Trophoblast cell (in vitro differentiated cells and primary cell): ENCODE data around the gene MS4A15.

ENCODE experiments used
- DNase-seq, 2 donors: peaks; one replicate each; pipeline ENCODE4 v3.0.0-alpha.2; 2016
- H2AFZ ChIP-seq: 2 replicates; pipeline ENCODE4 v1.6.1; 2013; ENCODE audit warnings: low read length, moderate library complexity, mild to moderate bottlenecking; ENCODE audit not compliant: insufficient read depth, poor library complexity
- H2AK5ac ChIP-seq: 2 replicates; pipeline ENCODE4 v1.6.1; 2013; ENCODE audit warnings: mild to moderate bottlenecking, low read length
- H2BK120ac ChIP-seq: 2 replicates; pipeline ENCODE4 v1.6.1; 2013; ENCODE audit warnings: low read length, mild to moderate bottlenecking, moderate library complexity; ENCODE audit not compliant: insufficient read depth, poor library complexity
- H2BK12ac ChIP-seq: 2 replicates; pipeline ENCODE4 v1.6.1; 2013; ENCODE audit warnings: mild to moderate bottlenecking, low read length, moderate library complexity
- H2BK5ac ChIP-seq: 2 replicates; pipeline ENCODE4 v1.6.1; 2013; ENCODE audit warnings: low read length, low read depth, moderate library complexity, mild to moderate bottlenecking; ENCODE audit not compliant: poor library complexity
- H3K14ac ChIP-seq: 2 replicates; pipeline ENCODE4 v1.6.1; 2013; ENCODE audit warnings: mild to moderate bottlenecking, low read length
- H3K18ac ChIP-seq: 2 replicates; pipeline ENCODE4 v1.6.1; 2013; ENCODE audit warnings: mild to moderate bottlenecking, low read length
- H3K23ac ChIP-seq: 2 replicates; pipeline ENCODE4 v1.6.1; 2013; ENCODE audit warnings: low read length
- H3K27ac ChIP-seq: 2 replicates; pipeline ENCODE4 v1.5.1; 2013; ENCODE audit warnings: low read depth, mild to moderate bottlenecking, inconsistent platforms, low read length, moderate library complexity
- H3K27me3 ChIP-seq: 2 replicates; pipeline ENCODE4 v1.6.1; 2013; ENCODE audit warnings: inconsistent platforms, mild to moderate bottlenecking, low read length, moderate library complexity; ENCODE audit not compliant: insufficient read depth
- H3K36me3 ChIP-seq, 2 experiments: 1 replicate in 1 of 2; 2 replicates in 1 of 2; pipeline ENCODE4 v1.6.1; 2013; ENCODE audit warnings: low read length in 2 of 2, mild to moderate bottlenecking in 2 of 2, moderate library complexity in 1 of 2; ENCODE audit not compliant: insufficient read depth in 2 of 2, control insufficient read depth in 1 of 2
- H3K4ac ChIP-seq: 2 replicates; pipeline ENCODE4 v1.6.1; 2013; ENCODE audit warnings: low read depth, mild to moderate bottlenecking, low read length, moderate library complexity
- H3K4me1 ChIP-seq, 2 experiments: 1 replicate in 1 of 2; 2 replicates in 1 of 2; pipeline ENCODE4 v1.6.1; 2013; ENCODE audit warnings: low read length in 2 of 2, mild to moderate bottlenecking in 2 of 2, moderate library complexity in 1 of 2; ENCODE audit not compliant: insufficient read depth in 2 of 2, control insufficient read depth in 1 of 2
- H3K4me2 ChIP-seq: 2 replicates; pipeline ENCODE4 v1.6.1; 2013; ENCODE audit warnings: inconsistent platforms, mild to moderate bottlenecking, low read length, moderate library complexity
- H3K4me3 ChIP-seq: 2 replicates; pipeline ENCODE4 v1.5.1; 2013; ENCODE audit warnings: mild to moderate bottlenecking, low read depth, low read length, inconsistent platforms
- H3K79me1 ChIP-seq: one replicate; pipeline ENCODE4 v1.6.1; 2013; ENCODE audit warnings: low read length
- H3K79me2 ChIP-seq: 2 replicates; pipeline ENCODE4 v1.6.1; 2013; ENCODE audit warnings: low read length, mild to moderate bottlenecking; ENCODE audit not compliant: control insufficient read depth, insufficient read depth, poor library complexity
- H3K9ac ChIP-seq: 2 replicates; pipeline ENCODE4 v1.6.1; 2013; ENCODE audit warnings: mild to moderate bottlenecking, low read length
- H3K9me3 ChIP-seq: 2 replicates; pipeline ENCODE4 v1.6.1; 2013; ENCODE audit warnings: low read depth, mild to moderate bottlenecking, control low read depth, inconsistent platforms, low read length; ENCODE audit not compliant: insufficient read depth
- H4K12ac ChIP-seq: 2 replicates; pipeline ENCODE4 v1.6.1; 2013; ENCODE audit warnings: low read depth, mild to moderate bottlenecking, low read length, moderate library complexity
- H4K8ac ChIP-seq: 2 replicates; pipeline ENCODE4 v1.6.1; 2013; ENCODE audit warnings: low read depth, mild to moderate bottlenecking, low read length, moderate library complexity
- H4K91ac ChIP-seq: one replicate; pipeline ENCODE4 v1.6.1; 2013; ENCODE audit warnings: low read depth, mild to moderate bottlenecking, low read length, moderate library complexity
- WGBS: extraction: QIAGEN DNeasy Blood & Tissue Kit; methylation state at CpG from one replicate; pipeline ENCODE4 v1.1.7; 2013; ENCODE audit warnings: missing lambda C conversion rate; ENCODE audit not compliant: insufficient read length, insufficient coverage; ENCODE audit errors: extremely low coverage; 5-methylcytosine and 5-hydroxymethylcytosine counted together

MS4A15 gene

GRCh38 chr11:60769811-60770210 is 13.1 kb downstream of the MS4A15 start:
- Histone ChIP-seq H2BK12ac (no peak overlapping the region), H2BK120ac (peak overlapping the region; percentile 38), H3K79me2 (no peaks in the 10 kb centered on the region), H3K23ac (no peak overlapping the region), H4K8ac (no peak overlapping the region), H3K9ac (no peak overlapping the region), H3K27me3 (no peaks in the 10 kb centered on the region), H4K12ac (no peak overlapping the region), H2AFZ (no peak overlapping the region), H3K4ac (no peak overlapping the region), H3K36me3 (no peaks in the 10 kb centered on the region), H2AK5ac (no peak overlapping the region), H3K9me3 (no peaks in the 10 kb centered on the region), H3K79me1 (peaks cover 3% of the 10 kb centered on the region), H3K4me2 (no peak overlapping the region), H3K14ac (peak overlapping the region; percentile 22), H3K4me1 (peaks cover 0 to 4% of the 10 kb centered on the region in 2 experiments), H3K27ac (no peak overlapping the region), H3K4me3 (no peak overlapping the region), H3K18ac (no peak overlapping the region), H2BK5ac (no peak overlapping the region), H4K91ac (no peak overlapping the region)
- DNase-seq, result peak in 1 of 2 donors; percentile 39
- no CpG with 5 or more reads among the region's 11 CpGs for WGBS

GRCh38 chr11:60771146-60771545 is 14.5 kb downstream of the MS4A15 start:
- Histone ChIP-seq H3K9me3 (no peaks in the 10 kb centered on the region), H3K27me3 (no peaks in the 10 kb centered on the region), H2BK12ac (no peak overlapping the region), H3K18ac (no peak overlapping the region), H4K91ac (no peak overlapping the region), H2BK5ac (no peak overlapping the region), H3K4me1 (peaks cover 1 to 2% of the 10 kb centered on the region in 2 experiments), H4K8ac (no peak overlapping the region), H3K4me2 (no peak overlapping the region), H3K4ac (no peak overlapping the region), H3K79me2 (no peaks in the 10 kb centered on the region), H3K23ac (no peak overlapping the region), H2AFZ (no peak overlapping the region), H3K27ac (no peak overlapping the region), H3K79me1 (peaks cover 5% of the 10 kb centered on the region), H3K9ac (no peak overlapping the region), H3K36me3 (no peaks in the 10 kb centered on the region), H3K14ac (no peak overlapping the region), H4K12ac (no peak overlapping the region), H2BK120ac (no peak overlapping the region), H3K4me3 (no peak overlapping the region), H2AK5ac (no peak overlapping the region)
- no peak for DNase-seq
- no CpG with 5 or more reads among the region's 4 CpGs for WGBS

- Histone ChIP-seq H3K4ac (no peak overlapping the region), H4K91ac (no peak overlapping the region), H3K9me3 (no peaks in the 10 kb centered on the region), H3K4me3 (no peak overlapping the region), H2AK5ac (no peak overlapping the region), H3K27ac (no peak overlapping the region), H3K23ac (no peak overlapping the region), H3K14ac (no peak overlapping the region), H2BK12ac (no peak overlapping the region), H3K79me1 (peaks cover 3% of the 10 kb centered on the region), H3K9ac (no peak overlapping the region), H3K79me2 (no peaks in the 10 kb centered on the region), H2AFZ (no peak overlapping the region), H3K18ac (no peak overlapping the region), H3K36me3 (no peaks in the 10 kb centered on the region), H3K27me3 (no peaks in the 10 kb centered on the region), H4K8ac (no peak overlapping the region), H3K4me2 (no peak overlapping the region), H2BK120ac (no peak overlapping the region), H3K4me1 (peaks cover 4 to 5% of the 10 kb centered on the region in 2 experiments), H4K12ac (no peak overlapping the region), H2BK5ac (no peak overlapping the region)
- no CpG with 5 or more reads among the region's 16 CpGs for WGBS
- DNase-seq, result no peak
Measured at GRCh38 chr11:60771879-60772525, 15.3 kb downstream of the MS4A15 start.

- no peak overlapping the region for H3K4me3 ChIP-seq
Measured at GRCh38 chr11:60772666-60773065, 16.0 kb downstream of the MS4A15 start.

More at GRCh38 chr11:60772666-60773065, 16.0 kb downstream of the MS4A15 start:
- Histone ChIP-seq H2AK5ac (no peak overlapping the region), H2BK12ac (no peak overlapping the region), H3K23ac (no peak overlapping the region), H3K36me3 (no peaks in the 10 kb centered on the region), H3K27ac (no peak overlapping the region), H3K9ac (no peak overlapping the region), H3K4me2 (no peak overlapping the region), H3K79me1 (peaks cover 2% of the 10 kb centered on the region), H3K4me1 (peaks cover 4 to 6% of the 10 kb centered on the region in 2 experiments), H3K4ac (no peak overlapping the region), H3K18ac (no peak overlapping the region), H3K27me3 (no peaks in the 10 kb centered on the region), H2AFZ (no peak overlapping the region), H4K8ac (no peak overlapping the region), H4K12ac (no peak overlapping the region), H2BK120ac (no peak overlapping the region), H3K79me2 (no peaks in the 10 kb centered on the region), H4K91ac (no peak overlapping the region), H3K9me3 (no peaks in the 10 kb centered on the region), H3K14ac (no peak overlapping the region), H2BK5ac (no peak overlapping the region)
- DNase-seq, result no peak
- WGBS, result no CpG with 5 or more reads among the region's 8 CpGs
